ENCODE results near the gene HOXD9. TPM values are rescaled to one million over a fixed set of nuclear protein-coding genes. Genes with fewer than 3 reads are reported as not detected.

The HOXD9 gene
- total and polyA plus RNA-seq, 8 donors, result 0.29 to 1.7 (median 0.95) TPM

- ATAC-seq, result no peak
- H3K36me3 ChIP-seq, result no peaks in the 10 kb centered on the region
These were observed 20.7 kb upstream of the HOXD9 start for GRCh38 chr2:176101842-176102241.

GRCh38 chr2:176102309-176102866 lies 20.1 kb upstream of the HOXD9 start:
- Histone ChIP-seq H3K4me3 (no peak overlapping the region), H3K27ac (no peak overlapping the region), H3K9me3 (no peaks in the 10 kb centered on the region), H3K27me3 (peaks cover 99 to 100% of the 10 kb centered on the region in 2 donors), H3K4me1 (peaks cover under 1 to 28% of the 10 kb centered on the region in 2 donors), H3K36me3 (no peaks in the 10 kb centered on the region)
- intact Hi-C loops (cut with DNase I), result no loop called here
- DNase-seq (no peak), ATAC-seq (no peak)
- no peak for TF ChIP-seq CTCF (IDR thresholded peaks at IDR 0.05)

More at GRCh38 chr2:176101842-176102241, 20.7 kb upstream of the HOXD9 start:
- Histone ChIP-seq H3K27me3 (peaks cover 99 to 100% of the 10 kb centered on the region in 2 donors), H3K4me1 (peaks cover 3 to 29% of the 10 kb centered on the region in 2 donors), H3K27ac (no peak overlapping the region), H3K9me3 (no peaks in the 10 kb centered on the region), H3K4me3 (no peak overlapping the region)
- no peak for TF ChIP-seq CTCF (IDR thresholded peaks at IDR 0.05)
- intact Hi-C loops (cut with DNase I), result no loop called here
- DNase-seq, result no peak

- ATAC-seq, result no peak
- Histone ChIP-seq H3K27ac (no peak overlapping the region), H3K27me3 (peaks cover 98 to 100% of the 10 kb centered on the region in 2 donors), H3K36me3 (no peaks in the 10 kb centered on the region), H3K4me3 (no peak overlapping the region), H3K9me3 (no peaks in the 10 kb centered on the region), H3K4me1 (peaks cover 0 to 21% of the 10 kb centered on the region in 2 donors)
- no peak for TF ChIP-seq CTCF (IDR thresholded peaks at IDR 0.05)
- no peak for DNase-seq
- intact Hi-C loops (cut with DNase I), result no loop called here
These were observed 19.3 kb upstream of the HOXD9 start for GRCh38 chr2:176103194-176103593.

GRCh38 chr2:176103742-176104315 lies 18.7 kb upstream of the HOXD9 start:
- Histone ChIP-seq H3K4me3 (no peak overlapping the region), H3K27ac (no peak overlapping the region), H3K4me1 (peaks cover 0 to 21% of the 10 kb centered on the region in 2 donors), H3K36me3 (no peaks in the 10 kb centered on the region), H3K9me3 (no peaks in the 10 kb centered on the region), H3K27me3 (peaks cover 98 to 100% of the 10 kb centered on the region in 2 donors)
- no peak for DNase-seq
- TF ChIP-seq CTCF (IDR thresholded peaks at IDR 0.05), result no peak
- intact Hi-C loops (cut with DNase I), result no loop called here
- ATAC-seq, result no peak

- no peak overlapping the region for H3K27ac ChIP-seq
- H3K4me3 ChIP-seq, result no peak overlapping the region
- TF ChIP-seq CTCF (IDR thresholded peaks at IDR 0.05), result no peak
- DNase-seq, result peak in 1 of 4 donors; percentile 72
- no peaks in the 10 kb centered on the region for H3K9me3 ChIP-seq
- no peak for ATAC-seq
- peaks cover 0 to 21% of the 10 kb centered on the region in 2 donors for H3K4me1 ChIP-seq
- H3K27me3 ChIP-seq, result peaks cover 98 to 100% of the 10 kb centered on the region in 2 donors
- intact Hi-C loops (cut with DNase I), result no loop called here
- H3K36me3 ChIP-seq, result no peaks in the 10 kb centered on the region
These were observed 18.0 kb upstream of the HOXD9 start for GRCh38 chr2:176104316-176105077.
